ENCODE results near the gene MMRN2. TPM values are rescaled to one million over a fixed set of nuclear protein-coding genes. Genes with fewer than 3 reads are reported as not detected.
"Not testable (repeated sequence)": the region's sequence is repeated elsewhere in the genome, so short reads cannot be mapped to it uniquely, and the experiment has no call there.

The MMRN2 gene
- total RNA-seq, 6 experiments from 2014 or later = 0.66 to 1.5 (median 1.2) TPM

DNA sequence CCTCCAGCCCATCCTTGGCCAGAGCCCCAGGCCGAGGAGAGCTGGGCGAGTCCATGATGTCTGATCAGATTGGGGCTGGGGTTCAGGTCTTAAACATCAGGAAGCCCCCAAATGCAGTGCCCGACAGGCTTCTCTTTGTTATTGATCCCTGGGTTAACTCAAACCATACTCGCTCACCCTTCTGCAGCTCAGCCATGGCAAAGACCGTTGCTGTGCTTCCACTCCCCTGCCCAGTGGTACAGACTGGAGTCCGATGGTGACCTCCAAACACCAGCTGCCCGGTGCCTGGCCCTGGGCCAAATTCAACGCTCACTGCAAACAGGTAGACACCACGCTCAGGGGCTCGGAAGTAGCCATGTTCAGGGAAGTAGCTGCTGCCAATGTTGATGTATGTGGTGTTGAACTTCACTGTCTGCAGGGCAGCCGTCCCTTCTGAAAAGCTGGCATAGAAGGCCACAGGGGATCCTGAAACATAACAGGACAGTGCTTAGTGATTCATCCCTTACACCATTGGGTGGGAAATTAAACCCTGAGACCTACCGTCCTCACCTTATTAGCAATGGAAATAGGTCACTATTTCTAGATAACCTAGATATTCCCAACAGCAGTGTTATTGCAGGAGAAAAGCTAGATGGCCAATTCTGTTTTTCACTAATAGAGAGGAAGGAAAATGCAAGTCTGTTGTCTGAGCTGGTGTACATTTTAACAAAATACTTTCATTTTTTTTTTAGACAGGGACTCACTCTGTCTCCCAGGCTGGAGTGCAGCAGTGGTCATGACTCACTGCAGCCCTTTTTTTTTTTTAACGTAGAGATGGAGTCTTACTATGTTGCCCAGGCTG, 20.5 kb downstream of the MMRN2 start:
- Mint-ChIP-seq H3K4me3 (peak overlapping the region; percentile 27; the same call in 1 of the 2 replicates), H3K4me1 (ENCODE audit: low read depth) (peaks cover 25% of the 10 kb centered on the region)
- DNase-seq = peak; percentile 48

DNA sequence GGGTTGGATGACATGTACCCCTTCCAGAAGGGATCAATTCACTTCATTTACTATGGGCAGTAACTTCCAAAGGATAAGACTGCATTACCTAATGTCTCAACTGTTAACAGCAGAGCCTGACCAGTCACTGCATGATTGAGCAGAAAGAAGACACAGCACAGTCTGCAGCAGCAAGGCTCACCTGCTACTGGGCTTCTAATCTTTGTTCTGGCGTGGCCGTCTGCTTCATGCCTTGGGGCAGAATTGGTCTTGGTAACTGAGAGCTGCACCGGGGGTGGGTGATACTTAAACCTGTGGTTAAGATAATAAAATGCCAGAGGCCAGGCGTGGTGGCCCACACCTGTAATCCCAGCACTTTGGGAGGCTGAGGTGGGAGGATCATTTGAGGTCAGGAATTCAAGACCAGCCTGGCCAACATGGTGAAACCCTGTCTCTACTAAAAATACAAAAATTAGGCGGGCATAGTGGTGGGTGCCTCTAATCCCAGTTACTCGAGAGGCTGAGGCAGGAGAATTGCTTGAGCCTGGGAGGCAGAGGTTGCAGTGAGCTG, 23.2 kb downstream of the MMRN2 start:
- not testable (repeated sequence) for H3K4me3 Mint-ChIP-seq, H3K9me3 Mint-ChIP-seq
- peaks cover 25% of the 10 kb centered on the region for H3K4me1 Mint-ChIP-seq (ENCODE audit: low read depth)

More for the DNA sequence above, 20.5 kb downstream of the MMRN2 start:
- Mint-ChIP-seq H3K27ac (peak overlapping the region; percentile 24; the same call in 1 of the 2 replicates), H3K9me3 (no peaks in the 10 kb centered on the region), H3K36me3 (ENCODE audit: low read depth) (no peaks in the 10 kb centered on the region), H3K27me3 (ENCODE audit: insufficient read depth) (0 out of 2 replicates have a peak, but pooled peaks cover 2% of the 10 kb centered on the region)
- TF ChIP-seq, protein P1, sequence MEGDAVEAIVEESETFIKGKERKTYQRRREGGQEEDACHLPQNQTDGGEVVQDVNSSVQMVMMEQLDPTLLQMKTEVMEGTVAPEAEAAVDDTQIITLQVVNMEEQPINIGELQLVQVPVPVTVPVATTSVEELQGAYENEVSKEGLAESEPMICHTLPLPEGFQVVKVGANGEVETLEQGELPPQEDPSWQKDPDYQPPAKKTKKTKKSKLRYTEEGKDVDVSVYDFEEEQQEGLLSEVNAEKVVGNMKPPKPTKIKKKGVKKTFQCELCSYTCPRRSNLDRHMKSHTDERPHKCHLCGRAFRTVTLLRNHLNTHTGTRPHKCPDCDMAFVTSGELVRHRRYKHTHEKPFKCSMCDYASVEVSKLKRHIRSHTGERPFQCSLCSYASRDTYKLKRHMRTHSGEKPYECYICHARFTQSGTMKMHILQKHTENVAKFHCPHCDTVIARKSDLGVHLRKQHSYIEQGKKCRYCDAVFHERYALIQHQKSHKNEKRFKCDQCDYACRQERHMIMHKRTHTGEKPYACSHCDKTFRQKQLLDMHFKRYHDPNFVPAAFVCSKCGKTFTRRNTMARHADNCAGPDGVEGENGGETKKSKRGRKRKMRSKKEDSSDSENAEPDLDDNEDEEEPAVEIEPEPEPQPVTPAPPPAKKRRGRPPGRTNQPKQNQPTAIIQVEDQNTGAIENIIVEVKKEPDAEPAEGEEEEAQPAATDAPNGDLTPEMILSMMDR (IDR thresholded peaks at IDR 0.05) = no peak

DNA sequence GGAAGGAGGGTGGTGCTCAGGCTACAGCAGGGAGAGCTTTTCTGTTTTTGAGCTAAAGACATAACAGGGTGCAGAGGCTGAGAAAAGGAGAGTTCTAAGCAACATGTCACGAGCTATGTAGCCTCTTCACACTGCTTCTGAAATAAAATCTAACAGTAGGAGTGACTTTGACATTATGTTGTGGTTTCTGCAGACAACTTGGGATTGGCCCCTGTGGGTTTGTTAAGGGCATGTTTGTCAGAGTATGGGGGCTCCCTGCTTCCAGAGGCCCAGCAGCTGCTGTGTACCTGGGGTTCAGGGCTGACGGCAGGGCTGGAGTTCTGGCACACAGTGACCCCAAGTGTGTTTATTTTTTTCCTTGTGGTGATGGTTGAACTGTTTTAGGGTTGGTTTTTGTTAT, 24.7 kb downstream of the MMRN2 start:
- no peaks in the 10 kb centered on the region for H3K27me3 Mint-ChIP-seq (ENCODE audit: insufficient read depth)
- DNase-seq = no peak
- TF ChIP-seq, protein P1 (IDR thresholded peaks at IDR 0.05) = no peak
- H3K27ac Mint-ChIP-seq = no peak overlapping the region
- peaks cover 8% of the 10 kb centered on the region; the same call in 1 of the 2 replicates for H3K36me3 Mint-ChIP-seq (ENCODE audit: low read depth)
- no peak overlapping the region for H3K4me3 Mint-ChIP-seq
- H3K4me1 Mint-ChIP-seq (ENCODE audit: low read depth) = peaks cover 25% of the 10 kb centered on the region
- H3K9me3 Mint-ChIP-seq = no peaks in the 10 kb centered on the region

More for the DNA sequence above, 23.2 kb downstream of the MMRN2 start:
- H3K27ac Mint-ChIP-seq; H3K27me3 Mint-ChIP-seq (ENCODE audit: insufficient read depth); DNase-seq; H3K36me3 Mint-ChIP-seq (ENCODE audit: low read depth): not testable (repeated sequence)

DNA sequence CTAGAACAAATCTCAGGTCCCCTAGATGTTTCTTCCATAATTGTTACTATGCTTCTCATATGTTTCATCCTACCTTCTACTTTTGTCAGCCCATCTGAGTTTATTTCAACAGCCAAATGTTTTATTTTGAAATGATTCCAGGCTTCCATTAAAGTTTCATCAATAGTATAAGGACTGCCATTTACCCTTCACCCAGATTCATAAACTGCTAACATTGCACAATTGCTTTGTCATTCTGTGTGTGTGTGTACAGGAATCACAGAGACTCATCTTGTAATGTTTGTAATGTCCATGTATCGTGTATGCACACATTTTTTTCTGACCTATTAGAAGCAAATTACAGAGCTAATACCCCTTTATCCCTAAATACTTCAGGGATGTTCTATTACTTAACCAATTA, 25.5 kb downstream of the MMRN2 start:
- DNase-seq = peak; percentile 25
- no peak overlapping the region for H3K4me3 Mint-ChIP-seq

DNA sequence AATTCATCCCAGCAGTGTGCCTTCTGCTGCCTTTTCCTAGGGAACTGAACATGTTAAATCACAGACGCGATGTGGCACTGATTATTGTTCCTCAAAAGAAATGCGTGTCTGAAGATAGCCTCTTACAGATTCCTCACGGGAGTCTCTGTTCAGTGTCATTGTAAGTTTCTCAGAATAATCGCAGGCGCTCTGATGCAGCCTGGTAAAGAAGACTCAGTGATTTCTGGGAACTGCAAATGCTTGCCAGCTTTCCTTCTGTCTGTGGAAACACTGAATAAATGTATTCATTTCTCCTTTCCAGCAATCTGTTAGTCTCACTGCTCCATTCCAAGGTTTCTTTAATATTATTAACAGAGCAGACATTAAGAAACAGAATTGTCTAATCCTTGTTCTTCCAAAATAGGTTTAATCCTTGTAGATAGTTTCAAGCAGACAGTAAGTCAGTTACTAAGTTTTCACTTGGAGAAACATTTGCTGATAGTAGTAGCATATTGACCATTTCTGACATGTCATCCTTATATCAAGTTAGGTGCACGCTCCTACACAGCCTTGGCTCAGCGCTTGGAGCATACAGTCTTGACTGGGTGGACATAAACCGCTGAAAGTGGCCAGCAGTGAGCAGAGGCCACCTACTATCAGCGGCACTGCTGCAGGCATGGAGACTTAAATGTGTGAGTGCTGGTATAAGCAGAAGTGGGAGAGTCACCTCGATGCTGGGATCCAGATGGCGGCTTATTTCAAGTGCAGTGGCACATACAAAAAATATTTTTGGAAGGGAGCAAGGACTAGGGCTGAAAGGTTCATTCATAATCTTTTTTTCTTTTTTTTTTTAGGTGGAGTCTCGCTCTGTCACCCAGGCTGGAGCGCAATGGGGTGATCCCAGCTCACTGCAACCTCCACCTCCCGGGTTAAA, 27.7 kb downstream of the MMRN2 start:
- Mint-ChIP-seq H3K27me3 (ENCODE audit: insufficient read depth) (no peaks in the 10 kb centered on the region; the same call in 1 of the 2 replicates), H3K36me3 (ENCODE audit: low read depth) (peaks cover 8% of the 10 kb centered on the region; the same call in 1 of the 2 replicates), H3K9me3 (no peaks in the 10 kb centered on the region), H3K27ac (no peak overlapping the region; the same call in 1 of the 2 replicates), H3K4me1 (ENCODE audit: low read depth) (peaks cover 6% of the 10 kb centered on the region), H3K4me3 (no peak overlapping the region)
- TF ChIP-seq, protein P1 (IDR thresholded peaks at IDR 0.05) = no peak
- DNase-seq = no peak

More for the DNA sequence above, 25.5 kb downstream of the MMRN2 start:
- H3K27ac Mint-ChIP-seq = peak overlapping the region; percentile 9; the same call in 1 of the 2 replicates
- H3K4me1 Mint-ChIP-seq (ENCODE audit: low read depth) = peaks cover 17% of the 10 kb centered on the region
- peaks cover 8% of the 10 kb centered on the region; the same call in 1 of the 2 replicates for H3K36me3 Mint-ChIP-seq (ENCODE audit: low read depth)
- H3K27me3 Mint-ChIP-seq (ENCODE audit: insufficient read depth) = no peaks in the 10 kb centered on the region; the same call in 1 of the 2 replicates
- no peaks in the 10 kb centered on the region for H3K9me3 Mint-ChIP-seq
- TF ChIP-seq, protein P1 (IDR thresholded peaks at IDR 0.05) = no peak

All from HFFc6 (cell line).